ENCODE data around the gene P2RX5.

GRCh38 chr17:3627769-3628167 is 68.2 kb downstream of the P2RX5 start:
- TF ChIP-seq FOXM1 (IDR thresholded peaks at IDR 0.05; ENCODE audit: low read depth, low read length) (no peak), CTCF (IDR thresholded peaks at IDR 0.05 in 2 of 3, conservative IDR thresholded peaks at IDR 0.05 in 1 of 3; ENCODE audit: control insufficient read depth in 2 of 3, extremely low read depth in 1 of 3, insufficient read depth in 1 of 3, low read depth in 3 of 3, low read length in 3 of 3) (no peak), ETV6 (conservative IDR thresholded peaks at IDR 0.05 in 1 of 2, IDR thresholded peaks at IDR 0.05 in 1 of 2; ENCODE audit: borderline replicate concordance in 1 of 2, low read depth in 1 of 2) (no peak)
